Esophagus squamous epithelium (tissue), 4 donors: Measurements from ENCODE around the gene CAVIN4.

Experiments
- POLR2A ChIP-seq, 4 donors: fragments of 450-650 bp; IDR thresholded peaks; one replicate each; pipeline ENCODE4 v1.6.1; 2017; ENCODE audit warnings: antibody characterized with exemption in 4 of 4, mild to moderate bottlenecking in 4 of 4, moderate library complexity in 3 of 4
- TF ChIP-seq, protein P1 (sequence below), 6 experiments: fragments of 450-650 bp in 4 of 6; fragments of 200-600 bp in 2 of 6; sonication (generic) in 2 of 6; IDR thresholded peaks; one replicate each; pipeline ENCODE4 v1.5.1; 2016 to 2019; ENCODE audit warnings: antibody characterized with exemption in 6 of 6, mild to moderate bottlenecking in 4 of 6, moderate library complexity in 4 of 6

DNA sequence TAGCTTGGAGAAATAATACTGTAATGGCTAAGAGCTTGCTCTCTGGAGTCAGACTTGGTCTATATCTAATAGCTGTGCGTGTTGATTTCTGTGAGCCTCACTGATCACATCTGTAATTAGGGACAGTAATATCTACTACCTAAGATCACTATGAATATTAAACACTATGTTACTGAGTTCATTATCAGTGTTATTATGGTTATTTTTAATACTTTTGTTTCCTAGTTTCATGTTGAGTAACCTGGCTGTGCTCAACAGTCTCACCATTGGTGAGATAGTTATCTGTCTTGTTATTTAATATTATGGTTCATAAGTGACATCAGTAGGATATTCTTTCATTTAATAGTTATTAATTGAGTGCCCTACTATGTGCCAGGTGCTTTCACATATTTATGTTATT, 22.4 kb upstream of the CAVIN4 start:
- TF ChIP-seq, protein P1, sequence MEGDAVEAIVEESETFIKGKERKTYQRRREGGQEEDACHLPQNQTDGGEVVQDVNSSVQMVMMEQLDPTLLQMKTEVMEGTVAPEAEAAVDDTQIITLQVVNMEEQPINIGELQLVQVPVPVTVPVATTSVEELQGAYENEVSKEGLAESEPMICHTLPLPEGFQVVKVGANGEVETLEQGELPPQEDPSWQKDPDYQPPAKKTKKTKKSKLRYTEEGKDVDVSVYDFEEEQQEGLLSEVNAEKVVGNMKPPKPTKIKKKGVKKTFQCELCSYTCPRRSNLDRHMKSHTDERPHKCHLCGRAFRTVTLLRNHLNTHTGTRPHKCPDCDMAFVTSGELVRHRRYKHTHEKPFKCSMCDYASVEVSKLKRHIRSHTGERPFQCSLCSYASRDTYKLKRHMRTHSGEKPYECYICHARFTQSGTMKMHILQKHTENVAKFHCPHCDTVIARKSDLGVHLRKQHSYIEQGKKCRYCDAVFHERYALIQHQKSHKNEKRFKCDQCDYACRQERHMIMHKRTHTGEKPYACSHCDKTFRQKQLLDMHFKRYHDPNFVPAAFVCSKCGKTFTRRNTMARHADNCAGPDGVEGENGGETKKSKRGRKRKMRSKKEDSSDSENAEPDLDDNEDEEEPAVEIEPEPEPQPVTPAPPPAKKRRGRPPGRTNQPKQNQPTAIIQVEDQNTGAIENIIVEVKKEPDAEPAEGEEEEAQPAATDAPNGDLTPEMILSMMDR (IDR thresholded peaks at IDR 0.05): no peak
- no peak for TF ChIP-seq POLR2A (IDR thresholded peaks at IDR 0.05)
